GM12875 (cell line): ENCODE results near the gene RNF214.

ENCODE experiments used
- H3K4me3 ChIP-seq: one replicate; pipeline ENCODE4 v1.5.1; 2011; ENCODE audit warnings: low read depth, low read length, control low read depth
- TF ChIP-seq, protein P1 (sequence below): IDR thresholded peaks from 2 replicates; pipeline ENCODE4 v1.5.1; 2011; ENCODE audit warnings: low read depth, mild to moderate bottlenecking, control low read depth, inconsistent platforms, low read length, moderate library complexity, borderline replicate concordance; ENCODE audit not compliant: insufficient read depth

Gene RNF214

DNA sequence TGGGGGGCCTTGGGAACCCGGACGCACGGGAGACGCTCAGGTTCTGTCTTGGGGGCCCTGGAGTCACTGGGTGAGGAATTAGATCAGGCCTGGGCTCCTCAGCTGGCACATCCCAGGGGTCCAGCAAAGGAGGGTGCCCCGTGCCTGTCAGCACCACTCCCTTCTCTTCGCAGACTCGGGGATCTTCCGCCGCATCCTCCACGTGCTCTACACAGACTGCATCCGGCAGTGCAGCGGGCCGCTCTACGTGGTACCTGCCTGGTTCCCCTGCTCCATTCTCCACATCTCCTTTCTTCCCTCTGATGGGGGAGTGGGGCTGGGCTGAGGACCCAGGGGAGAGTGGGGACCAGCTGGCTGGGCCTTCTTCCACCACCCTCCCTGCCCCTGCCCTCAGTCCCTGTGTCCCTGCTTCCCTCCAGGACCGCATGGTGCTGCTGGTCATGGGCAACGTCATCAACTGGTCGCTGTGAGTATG is 40.0 kb upstream of the RNF214 start:
- TF ChIP-seq, protein P1, sequence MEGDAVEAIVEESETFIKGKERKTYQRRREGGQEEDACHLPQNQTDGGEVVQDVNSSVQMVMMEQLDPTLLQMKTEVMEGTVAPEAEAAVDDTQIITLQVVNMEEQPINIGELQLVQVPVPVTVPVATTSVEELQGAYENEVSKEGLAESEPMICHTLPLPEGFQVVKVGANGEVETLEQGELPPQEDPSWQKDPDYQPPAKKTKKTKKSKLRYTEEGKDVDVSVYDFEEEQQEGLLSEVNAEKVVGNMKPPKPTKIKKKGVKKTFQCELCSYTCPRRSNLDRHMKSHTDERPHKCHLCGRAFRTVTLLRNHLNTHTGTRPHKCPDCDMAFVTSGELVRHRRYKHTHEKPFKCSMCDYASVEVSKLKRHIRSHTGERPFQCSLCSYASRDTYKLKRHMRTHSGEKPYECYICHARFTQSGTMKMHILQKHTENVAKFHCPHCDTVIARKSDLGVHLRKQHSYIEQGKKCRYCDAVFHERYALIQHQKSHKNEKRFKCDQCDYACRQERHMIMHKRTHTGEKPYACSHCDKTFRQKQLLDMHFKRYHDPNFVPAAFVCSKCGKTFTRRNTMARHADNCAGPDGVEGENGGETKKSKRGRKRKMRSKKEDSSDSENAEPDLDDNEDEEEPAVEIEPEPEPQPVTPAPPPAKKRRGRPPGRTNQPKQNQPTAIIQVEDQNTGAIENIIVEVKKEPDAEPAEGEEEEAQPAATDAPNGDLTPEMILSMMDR: no peak
- no peak overlapping the region for H3K4me3 ChIP-seq

DNA sequence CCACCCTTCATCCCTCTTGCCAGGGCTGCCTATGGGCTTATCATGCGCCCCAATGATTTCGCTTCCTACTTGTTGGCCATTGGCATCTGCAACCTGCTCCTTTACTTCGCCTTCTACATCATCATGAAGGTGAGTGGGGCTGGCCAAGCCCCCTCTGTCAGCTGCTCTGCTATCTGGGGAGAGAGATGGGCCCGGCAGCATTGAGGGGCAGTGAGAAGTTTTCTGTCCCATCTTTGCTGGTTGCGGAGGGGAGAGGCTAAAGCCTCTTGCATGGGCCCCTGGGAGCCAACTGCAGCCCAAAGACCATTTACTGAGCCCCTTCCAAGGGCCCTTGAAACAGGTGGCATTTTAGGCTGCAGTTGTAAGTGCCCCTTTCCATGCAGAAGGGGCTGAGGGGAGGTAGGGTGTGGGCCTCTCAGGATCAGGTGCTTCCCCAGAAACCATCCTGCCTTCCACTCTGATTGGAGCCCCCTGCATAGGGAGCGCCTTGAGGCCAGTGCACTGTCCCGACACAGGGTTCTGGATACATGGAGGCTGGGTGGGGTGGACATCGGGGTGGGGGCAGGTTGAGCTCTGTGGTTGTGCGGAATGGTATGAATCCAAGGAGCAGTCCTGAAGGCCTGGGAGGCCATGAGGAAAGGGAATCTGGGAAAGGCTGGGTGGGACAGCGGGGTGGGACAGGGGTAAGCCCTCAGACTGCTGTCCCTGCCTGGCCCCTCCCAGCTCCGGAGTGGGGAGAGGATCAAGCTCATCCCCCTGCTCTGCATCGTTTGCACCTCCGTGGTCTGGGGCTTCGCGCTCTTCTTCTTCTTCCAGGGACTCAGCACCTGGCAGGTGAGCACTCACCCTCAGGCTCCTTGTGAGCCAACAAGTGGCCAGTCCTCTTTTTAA is 39.1 kb upstream of the RNF214 start:
- TF ChIP-seq, protein P1: no peak

DNA sequence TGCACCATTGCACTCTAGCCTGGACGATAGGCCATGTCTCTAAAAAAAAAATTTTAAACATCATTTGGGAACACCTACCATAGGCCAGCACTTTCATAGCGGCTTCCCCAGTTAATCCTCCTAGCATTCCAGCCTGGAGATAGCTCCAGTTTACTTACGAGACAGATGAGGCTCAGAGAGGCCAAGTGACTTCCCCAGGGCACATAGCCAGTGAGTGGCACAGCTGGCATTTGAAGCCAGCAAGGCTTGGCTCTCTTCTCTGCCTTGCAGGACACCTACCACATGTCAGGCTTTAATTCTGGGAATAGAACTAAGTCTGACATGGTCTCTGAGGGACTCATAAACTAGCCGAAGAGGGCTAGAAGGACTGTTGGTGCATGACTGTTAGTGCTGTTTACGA is 38.2 kb upstream of the RNF214 start:
- H3K4me3 ChIP-seq: no peak overlapping the region
- TF ChIP-seq, protein P1: no peak

More for the DNA sequence above, 39.1 kb upstream of the RNF214 start:
- H3K4me3 ChIP-seq: no peak overlapping the region

GRCh38 chr11:117195258-117195657 is 37.2 kb upstream of the RNF214 start:
- H3K4me3 ChIP-seq: no peak overlapping the region
- TF ChIP-seq, protein P1: no peak

- no peak overlapping the region for H3K4me3 ChIP-seq
- TF ChIP-seq, protein P1: no peak
Measured at GRCh38 chr11:117195761-117196160, 36.7 kb upstream of the RNF214 start.

DNA sequence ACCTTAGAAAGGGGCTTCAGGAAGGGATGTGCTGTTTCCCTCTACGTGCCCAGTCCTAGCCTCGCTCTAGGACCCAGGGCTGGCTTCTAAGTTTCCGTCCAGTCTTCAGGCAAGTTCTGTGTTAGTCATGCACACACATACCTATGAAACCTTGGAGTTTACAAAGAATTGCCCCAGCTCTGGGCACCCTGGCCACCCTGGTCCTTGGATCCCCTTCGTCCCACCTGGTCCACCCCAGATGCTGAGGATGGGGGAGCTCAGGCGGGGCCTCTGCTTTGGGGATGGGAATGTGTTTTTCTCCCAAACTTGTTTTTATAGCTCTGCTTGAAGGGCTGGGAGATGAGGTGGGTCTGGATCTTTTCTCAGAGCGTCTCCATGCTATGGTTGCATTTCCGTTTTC is 35.5 kb upstream of the RNF214 start:
- TF ChIP-seq, protein P1: no peak
- no peak overlapping the region for H3K4me3 ChIP-seq
